Nephron (organoid): Measurements from ENCODE around the gene IRX5.

Experiments used
- H3K27ac Mint-ChIP-seq, 3 experiments: 2 replicates each; pipeline ENCODE4 v1.8.0; 2020; ENCODE audit warnings: mixed read lengths in 3 of 3, mild to moderate bottlenecking in 2 of 3, moderate library complexity in 1 of 3
- H3K27me3 Mint-ChIP-seq: 2 replicates; pipeline ENCODE4 v1.8.0; 2021; ENCODE audit warnings: low read depth, mild to moderate bottlenecking, moderate library complexity, mixed read lengths
- H3K36me3 Mint-ChIP-seq: 2 replicates; pipeline ENCODE4 v1.8.0; 2020; ENCODE audit warnings: low read depth, mixed read lengths
- H3K4me1 Mint-ChIP-seq: 2 replicates; pipeline ENCODE4 v1.8.0; 2020; ENCODE audit warnings: mixed read lengths
- H3K4me3 Mint-ChIP-seq, 3 experiments: 2 replicates each; pipeline ENCODE4 v1.8.0; 2020; ENCODE audit warnings: mild to moderate bottlenecking in 3 of 3, mixed read lengths in 3 of 3, moderate library complexity in 2 of 3
- H3K9me3 Mint-ChIP-seq: 2 replicates; pipeline ENCODE4 v1.8.0; 2020; ENCODE audit warnings: mixed read lengths
- CTCF ChIP-seq, 3 experiments: fragments of 200-600 bp; sonication (generic); IDR thresholded peaks; one replicate each; pipeline ENCODE4 v1.5.0; 2021; ENCODE audit warnings: antibody characterized with exemption in 3 of 3; ENCODE audit not compliant: unreplicated experiment in 3 of 3

IRX5 gene

GRCh38 chr16:54912720-54913119 is 17.9 kb upstream of the IRX5 start:
- Mint-ChIP-seq H3K4me3 (no peak overlapping the region), H3K27ac (no peak overlapping the region), H3K9me3 (no peaks in the 10 kb centered on the region), H3K36me3 (peaks cover 1% of the 10 kb centered on the region), H3K4me1 (no peaks in the 10 kb centered on the region), H3K27me3 (peaks cover 17% of the 10 kb centered on the region)
- no peak for TF ChIP-seq CTCF (IDR thresholded peaks at IDR 0.05; ENCODE audit: unreplicated experiment in 3 of 3)

GRCh38 chr16:54921206-54921824 is 9.3 kb upstream of the IRX5 start:
- Mint-ChIP-seq H3K9me3 (no peaks in the 10 kb centered on the region), H3K4me3 (no peak overlapping the region), H3K27me3 (peaks cover 48% of the 10 kb centered on the region), H3K36me3 (peaks cover 12% of the 10 kb centered on the region), H3K27ac (no peak overlapping the region), H3K4me1 (no peaks in the 10 kb centered on the region)
- no peak for TF ChIP-seq CTCF (IDR thresholded peaks at IDR 0.05; ENCODE audit: unreplicated experiment in 3 of 3)

DNA sequence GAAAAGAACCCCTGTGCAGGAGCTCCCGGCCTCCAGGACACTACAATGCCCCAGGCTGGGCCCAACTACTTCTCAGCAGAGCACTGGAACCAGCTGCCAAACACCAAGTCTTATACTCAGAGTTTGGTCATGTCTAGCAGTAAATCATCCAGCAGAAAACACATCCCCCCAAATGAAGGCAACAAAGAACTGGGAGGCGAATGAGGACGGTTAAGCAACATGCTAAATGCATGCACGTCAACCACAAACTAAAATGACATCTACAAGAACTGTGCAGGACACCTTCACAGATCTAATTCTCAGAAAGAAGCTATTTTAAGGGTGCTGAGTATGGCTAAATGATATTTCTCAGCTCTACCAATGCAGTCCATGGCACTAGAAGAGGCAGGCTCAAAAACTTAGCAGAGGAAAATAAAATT is 7.6 kb upstream of the IRX5 start:
- no peaks in the 10 kb centered on the region for H3K9me3 Mint-ChIP-seq
- no peak for TF ChIP-seq CTCF (IDR thresholded peaks at IDR 0.05; ENCODE audit: unreplicated experiment in 3 of 3)
- H3K27ac Mint-ChIP-seq = no peak overlapping the region
- H3K27me3 Mint-ChIP-seq = peaks cover 65% of the 10 kb centered on the region
- H3K4me3 Mint-ChIP-seq = no peak overlapping the region
- H3K4me1 Mint-ChIP-seq = peaks cover 9% of the 10 kb centered on the region
- peaks cover 7% of the 10 kb centered on the region for H3K36me3 Mint-ChIP-seq

DNA sequence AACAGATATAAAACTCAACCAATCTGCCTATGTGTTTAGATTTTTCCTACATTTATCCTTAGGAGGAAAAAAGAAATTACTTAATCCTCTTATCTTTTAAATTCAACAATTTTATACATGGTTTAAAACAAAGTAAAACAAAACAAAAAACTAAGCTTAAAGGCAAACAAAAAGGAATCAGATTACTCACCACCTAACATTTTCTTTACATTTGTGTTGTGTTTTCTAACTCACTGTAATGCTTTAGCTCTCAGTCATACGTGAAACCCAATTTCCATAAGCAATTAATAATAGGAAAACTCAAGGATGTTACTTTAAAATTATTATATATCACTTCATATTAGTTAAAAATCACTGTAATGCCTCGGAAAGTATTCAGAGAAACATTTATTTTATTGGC is 6.7 kb upstream of the IRX5 start:
- Mint-ChIP-seq H3K4me1 (peaks cover 10% of the 10 kb centered on the region), H3K9me3 (no peaks in the 10 kb centered on the region), H3K36me3 (peaks cover 3% of the 10 kb centered on the region), H3K27me3 (peaks cover 64% of the 10 kb centered on the region), H3K27ac (no peak overlapping the region), H3K4me3 (no peak overlapping the region)
- no peak for TF ChIP-seq CTCF (IDR thresholded peaks at IDR 0.05; ENCODE audit: unreplicated experiment in 3 of 3)

DNA sequence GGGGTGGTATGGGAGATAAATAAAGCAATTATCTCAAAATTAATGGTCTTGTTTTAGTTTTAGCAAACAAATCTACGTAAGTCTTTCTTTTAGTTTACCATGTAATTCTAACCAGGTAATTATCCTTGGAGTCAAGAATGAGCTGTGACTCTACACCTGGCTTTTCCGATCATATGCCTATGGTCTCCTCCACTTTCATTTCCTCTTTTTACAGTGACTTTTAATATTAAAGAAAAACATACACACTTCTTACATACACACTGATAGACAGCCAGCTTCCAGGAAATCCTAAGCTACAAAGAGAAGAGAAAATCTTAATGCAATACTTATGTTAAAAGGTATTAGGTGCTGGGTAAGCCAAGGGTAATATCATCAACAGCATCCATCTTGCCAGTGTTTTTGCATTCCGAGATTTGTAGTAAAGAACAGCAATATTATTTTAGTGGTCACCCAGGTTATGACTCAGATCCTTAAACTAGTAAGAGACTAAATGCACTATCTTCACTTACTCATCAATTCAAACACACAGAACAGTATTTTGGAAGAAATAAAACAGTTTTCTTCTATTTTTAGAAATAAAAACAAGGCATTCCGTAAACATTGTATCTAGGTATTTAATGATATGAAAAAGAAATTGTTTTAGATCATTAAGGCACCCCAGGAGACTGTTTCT is 4.4 kb upstream of the IRX5 start:
- Mint-ChIP-seq H3K27ac (no peak overlapping the region), H3K4me1 (peaks cover 16% of the 10 kb centered on the region), H3K36me3 (peaks cover 3% of the 10 kb centered on the region), H3K4me3 (peak overlapping the region in 2 of 3 experiments; percentile 14 to 23), H3K9me3 (no peaks in the 10 kb centered on the region), H3K27me3 (peaks cover 80% of the 10 kb centered on the region)
- no peak for TF ChIP-seq CTCF (IDR thresholded peaks at IDR 0.05; ENCODE audit: unreplicated experiment in 3 of 3)
